Activated gamma-delta T cell treated with anti-CD3 and anti-CD28 coated beads, Interleukin-2, amount 50 U/mL, for 16 hours (primary cell): ENCODE measurements around the gene DGKE.

Experiments
- DNase-seq: peaks from one replicate; pipeline ENCODE4 v3.0.0-alpha.2; 2020; ENCODE audit warnings: low read depth

Gene DGKE

DNA sequence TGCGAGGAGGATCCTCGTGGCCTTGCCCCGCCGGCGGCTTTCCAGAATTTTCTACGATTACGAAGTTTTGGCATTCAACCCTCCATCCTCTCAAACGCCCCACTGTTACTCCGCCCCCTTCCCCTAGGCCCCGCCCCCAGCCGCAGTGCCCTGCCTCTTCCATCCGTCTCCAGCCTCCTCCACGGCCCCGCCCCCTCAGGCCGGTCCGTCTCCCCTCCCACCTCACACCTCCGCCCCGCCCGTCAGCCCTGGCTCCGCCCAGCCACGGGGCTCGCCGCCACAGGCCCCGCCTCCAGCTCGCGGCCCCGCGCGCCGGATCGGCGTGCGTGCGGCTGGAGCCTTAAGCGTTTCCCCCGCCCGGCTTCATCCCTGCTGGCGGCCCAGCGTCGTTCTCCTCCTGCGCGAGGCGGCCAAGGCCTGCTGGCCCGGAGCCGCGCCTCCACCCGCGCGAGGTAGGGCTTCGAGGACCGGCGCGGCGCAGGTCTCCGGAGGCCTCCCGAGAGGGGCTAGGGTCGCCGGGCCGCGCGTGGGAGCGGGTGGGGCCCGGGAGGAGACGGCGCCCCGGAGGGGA, at the start of gene DGKE, which contains the start of gene C17orf67:
Gene DGKE, plus strand, starts transcription at position 343 of the 571 bp plus-strand sequence. CDS start 645 bp downstream, outside the sequence.
Gene C17orf67, minus strand, starts transcription at position 112 of the 571 bp plus-strand sequence. CDS start 18,110 bp downstream, outside the sequence.
- peak; percentile 99 for DNase-seq

DNA sequence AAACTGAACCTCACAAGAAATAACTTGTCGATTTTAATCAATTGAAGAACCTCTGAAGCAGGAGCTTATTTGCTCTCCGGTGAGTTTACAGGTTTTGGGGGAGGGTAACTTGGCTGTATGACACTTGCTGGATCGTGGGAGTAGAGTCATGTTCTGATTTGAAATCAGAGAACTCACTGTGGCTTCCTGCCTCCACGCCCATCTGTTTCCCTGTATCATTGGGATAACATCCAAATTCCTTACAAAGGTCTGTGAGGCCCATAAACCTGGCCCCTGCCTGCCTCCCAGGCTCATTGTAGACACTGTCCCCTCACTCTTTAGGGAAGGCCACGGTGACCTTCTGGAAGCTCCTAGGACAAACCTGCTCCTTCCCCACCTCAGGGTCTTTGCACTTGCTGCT, 48.5 kb upstream of the DGKE start:
- no peak for DNase-seq

DNA sequence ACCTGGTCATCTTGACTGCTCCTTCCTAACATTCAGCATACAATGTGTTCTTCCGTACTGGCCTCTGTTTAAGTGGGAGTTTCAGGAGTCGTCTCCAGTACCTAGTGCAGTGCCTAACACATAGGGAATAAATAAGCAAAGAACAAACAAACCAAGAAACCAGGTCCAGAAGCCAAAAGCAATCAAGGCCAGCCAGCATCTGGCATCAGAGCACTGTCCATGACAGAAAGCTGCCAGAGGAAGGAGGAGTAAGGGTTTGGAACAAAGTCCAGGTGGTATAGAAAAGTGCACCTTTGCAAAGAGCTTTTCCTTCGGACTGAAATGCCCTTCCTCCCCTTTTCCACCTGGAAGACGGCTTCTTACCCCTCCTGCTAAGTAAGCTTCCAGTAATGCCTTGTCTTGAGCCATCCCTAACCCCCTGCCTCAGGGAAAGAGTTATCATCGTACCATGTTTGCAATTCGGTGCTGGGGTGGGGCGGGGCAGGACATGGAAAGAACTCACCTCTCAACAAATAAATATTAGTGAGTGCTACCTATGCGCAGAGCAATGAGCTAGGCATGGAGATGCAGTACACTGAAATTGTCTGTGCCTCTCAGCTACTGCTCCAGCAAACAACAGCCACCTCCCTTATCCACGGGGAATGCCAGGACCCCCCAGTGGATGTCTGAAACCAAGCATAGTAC, 47.8 kb upstream of the DGKE start:
- DNase-seq: no peak

DNA sequence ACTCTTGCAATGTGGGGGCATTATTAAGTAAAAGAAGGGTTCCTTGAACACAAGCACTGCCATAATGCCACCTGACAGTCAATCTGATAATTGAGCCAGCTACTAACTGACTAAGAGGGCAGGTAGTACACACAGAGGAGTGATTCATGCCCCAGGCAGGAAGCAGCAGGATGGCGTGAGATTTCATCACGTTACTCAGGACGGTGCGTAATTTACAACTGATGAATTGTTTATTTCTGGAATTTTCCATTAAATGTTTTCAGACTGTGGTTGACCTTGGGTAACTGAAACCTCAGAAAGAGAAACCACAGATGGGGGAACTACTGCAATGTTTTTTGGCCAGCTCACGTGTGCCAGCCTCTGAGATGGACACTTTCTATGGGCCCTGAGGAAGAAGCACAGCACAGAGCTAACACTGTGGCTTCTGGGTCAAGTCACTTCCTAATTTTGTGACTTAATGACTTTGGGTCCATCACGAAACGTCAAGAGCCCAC, 46.9 kb upstream of the DGKE start:
- DNase-seq: peak; percentile 24

DNA sequence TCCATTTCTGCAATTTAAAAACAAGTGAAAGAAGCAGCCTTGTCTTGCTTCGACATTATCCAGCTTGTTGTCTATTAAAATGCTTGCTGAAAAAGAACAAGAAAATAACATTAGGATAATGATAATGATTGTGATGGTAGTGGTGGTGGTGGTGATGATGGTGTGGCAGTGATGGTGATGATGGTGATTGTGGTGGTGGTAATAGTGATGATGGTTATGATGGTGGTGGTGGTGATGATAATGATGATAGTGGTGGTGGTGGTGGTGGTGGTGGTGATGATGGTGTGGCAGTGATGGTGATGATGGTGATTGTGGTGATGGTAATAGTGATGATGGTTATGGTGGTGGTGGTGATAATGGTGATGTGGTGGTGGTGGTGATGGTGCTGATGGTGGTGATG, 41.7 kb upstream of the DGKE start:
- DNase-seq: no peak

DNA sequence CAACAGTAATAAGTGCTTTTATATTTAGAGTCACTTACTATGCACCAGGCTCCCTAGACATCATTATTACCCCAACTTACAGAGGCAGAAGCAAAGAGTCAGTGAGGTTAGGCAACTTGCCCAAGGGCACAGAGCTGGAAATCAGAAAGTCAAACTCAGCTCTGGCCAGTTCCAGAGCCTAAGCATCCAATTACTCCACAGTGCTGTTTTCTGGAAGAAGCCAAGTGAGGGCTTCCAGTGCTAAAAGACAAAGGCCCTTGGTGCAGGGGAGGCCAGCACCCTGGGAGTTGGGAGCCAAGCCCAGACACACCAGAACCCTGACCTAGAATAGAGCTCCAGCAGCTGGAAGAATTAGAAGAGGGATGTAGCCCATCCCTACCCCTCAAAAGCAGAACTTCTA, 40.4 kb upstream of the DGKE start:
- DNase-seq: no peak

DNA sequence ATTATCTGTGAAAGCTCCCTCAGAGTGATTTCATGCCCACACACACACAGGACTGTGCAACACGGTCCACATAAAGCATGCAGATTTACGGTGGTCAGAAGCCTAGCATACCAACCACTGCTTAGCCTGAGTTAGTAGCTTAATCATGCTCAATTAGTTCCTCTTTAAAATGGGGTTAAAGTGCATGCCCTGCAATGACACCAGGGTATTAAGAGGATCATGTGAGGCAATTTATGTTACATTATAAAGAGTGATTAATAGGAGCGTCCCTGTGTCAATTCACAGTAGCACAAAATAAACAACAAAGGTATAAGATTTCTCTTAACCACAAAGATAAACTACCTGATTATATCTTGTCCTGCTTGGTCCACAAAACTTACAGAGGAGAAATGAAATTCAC, 40.0 kb upstream of the DGKE start:
- DNase-seq: no peak

DNA sequence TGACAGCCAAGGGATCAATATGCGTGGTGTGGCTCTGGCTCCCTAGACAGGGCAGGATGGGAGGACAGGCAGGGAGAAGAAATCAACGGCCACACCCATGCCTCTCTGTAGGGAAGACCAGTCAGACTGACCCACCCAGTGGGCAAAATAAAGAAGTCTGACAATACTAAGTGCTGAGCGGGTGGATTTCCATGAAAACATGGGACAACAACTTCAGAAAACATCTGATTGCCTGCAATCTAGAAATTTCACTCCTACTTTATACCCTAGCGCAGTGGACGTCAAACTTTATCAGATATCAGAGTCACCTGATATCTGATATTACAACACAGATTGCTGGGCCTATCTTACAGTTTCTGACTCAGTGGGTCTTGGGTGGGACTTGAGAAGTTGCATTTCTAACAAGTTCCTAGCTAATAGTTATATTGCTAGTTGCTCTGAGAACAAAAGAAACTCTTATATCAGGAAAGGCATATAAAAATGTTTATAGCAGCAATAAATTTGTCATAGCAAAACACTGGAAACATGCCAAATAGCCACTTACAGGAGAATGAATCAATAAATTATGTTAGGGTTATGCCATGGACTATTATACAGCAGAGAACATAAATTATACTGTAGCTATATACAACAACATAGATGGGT, 38.6 kb upstream of the DGKE start:
- no peak for DNase-seq

DNA sequence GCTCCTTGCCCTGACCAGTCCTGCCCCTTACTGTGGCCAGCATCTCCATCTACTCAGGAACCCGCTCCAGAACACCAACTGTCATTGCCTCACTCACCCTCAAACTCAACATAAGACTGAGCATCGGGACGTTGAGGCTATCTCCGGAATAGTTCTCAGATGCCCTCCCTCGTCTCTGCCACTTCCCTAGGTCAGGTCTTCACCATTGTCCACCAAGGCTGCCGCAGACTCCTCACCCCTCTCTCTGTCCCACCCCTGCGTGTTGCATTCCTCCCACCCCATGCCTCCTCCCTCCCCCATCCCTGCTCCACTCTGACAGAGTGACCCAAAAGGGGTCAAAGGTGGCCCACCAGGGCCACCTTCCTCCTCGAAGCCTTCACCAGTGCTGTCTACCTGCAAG, 37.4 kb upstream of the DGKE start:
- DNase-seq: no peak

DNA sequence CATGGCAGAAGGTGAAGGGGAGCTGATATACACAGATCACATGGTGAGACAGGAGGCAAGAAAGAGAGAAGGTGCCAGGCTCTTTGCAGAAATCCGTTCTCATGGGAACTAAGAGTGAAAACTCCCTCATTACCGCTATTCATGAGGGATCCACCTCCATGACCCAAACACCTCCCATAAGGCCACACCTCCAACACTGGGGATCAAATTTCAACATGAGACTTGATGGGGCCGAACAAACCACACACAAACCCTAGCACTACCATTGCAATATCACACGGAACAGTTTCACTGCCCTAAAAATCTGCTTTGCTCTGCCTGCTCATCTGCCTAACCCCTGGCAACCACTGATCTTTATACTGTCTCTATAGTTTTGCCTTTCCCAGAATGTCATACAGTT, 35.0 kb upstream of the DGKE start:
- DNase-seq: no peak

DNA sequence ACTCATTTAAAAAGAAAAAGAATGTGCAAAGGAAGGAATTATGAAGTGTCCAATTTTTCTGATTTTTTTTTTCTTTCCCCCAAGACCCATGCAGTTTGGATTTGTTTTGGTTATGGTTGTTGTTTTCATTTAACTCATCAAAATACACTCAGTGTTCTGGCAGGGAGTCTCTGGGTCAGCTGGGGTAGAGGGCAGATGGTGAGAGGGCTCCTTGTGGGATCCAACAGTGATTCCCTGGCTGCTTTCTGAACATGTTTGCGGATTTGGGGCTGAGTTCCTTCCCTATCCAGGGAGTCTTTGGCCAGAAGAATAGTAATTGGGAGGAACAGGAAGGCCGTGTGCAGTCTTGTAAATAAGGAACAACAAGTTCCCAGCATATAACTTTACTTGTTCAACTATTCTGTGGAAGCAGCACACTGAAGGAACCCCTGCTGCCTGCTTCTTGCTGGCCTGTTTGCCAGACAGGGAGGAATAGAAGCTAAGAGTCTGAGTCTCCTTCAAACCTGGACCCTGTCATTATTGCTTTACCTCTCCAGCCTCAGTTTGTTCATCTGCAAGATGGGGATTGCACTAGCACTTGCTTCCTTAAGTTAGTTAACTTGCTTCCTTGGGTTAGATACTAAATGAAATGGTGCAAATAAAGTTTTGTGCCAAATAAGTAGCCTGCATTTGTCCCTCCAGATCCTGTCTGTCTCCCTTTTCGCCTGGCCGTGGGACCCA, 32.3 kb upstream of the DGKE start:
- no peak for DNase-seq

DNA sequence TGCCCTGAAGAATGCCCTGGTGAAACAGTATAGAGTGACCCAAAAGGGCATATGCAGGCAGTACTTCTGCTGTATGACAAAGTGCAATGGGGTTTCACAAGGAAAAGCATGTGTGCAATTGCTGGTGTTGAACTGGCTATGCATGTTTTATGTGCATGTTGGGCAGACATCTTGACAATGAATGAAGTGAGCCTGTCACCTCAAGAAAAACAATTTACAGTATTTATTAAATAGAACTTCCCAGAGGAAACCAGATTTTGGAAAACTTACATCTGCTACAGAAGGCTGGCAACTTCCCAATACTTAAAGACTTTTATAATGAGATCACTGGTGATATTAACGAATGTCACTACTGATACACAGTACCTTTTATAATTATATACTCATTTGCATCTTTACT, 30.9 kb upstream of the DGKE start:
- no peak for DNase-seq

DNA sequence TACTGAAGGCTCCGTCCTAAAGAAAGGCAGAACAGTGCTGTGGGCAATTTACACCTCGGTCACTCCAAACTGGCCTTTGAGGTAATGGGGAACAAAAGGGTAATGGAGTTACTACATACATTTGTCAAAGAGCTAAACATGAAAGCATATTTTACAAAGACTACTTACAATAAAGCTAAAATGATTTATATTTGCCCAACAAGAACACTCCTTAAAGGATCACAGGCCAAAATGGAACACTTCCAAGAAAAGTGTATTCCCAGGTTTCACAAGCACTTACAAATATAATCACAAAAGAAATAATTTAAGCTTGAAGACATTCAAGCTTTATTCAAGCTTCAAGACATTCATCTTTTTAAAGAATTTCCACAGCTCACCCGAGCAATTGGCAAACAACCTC, 29.5 kb upstream of the DGKE start:
- DNase-seq: no peak

DNA sequence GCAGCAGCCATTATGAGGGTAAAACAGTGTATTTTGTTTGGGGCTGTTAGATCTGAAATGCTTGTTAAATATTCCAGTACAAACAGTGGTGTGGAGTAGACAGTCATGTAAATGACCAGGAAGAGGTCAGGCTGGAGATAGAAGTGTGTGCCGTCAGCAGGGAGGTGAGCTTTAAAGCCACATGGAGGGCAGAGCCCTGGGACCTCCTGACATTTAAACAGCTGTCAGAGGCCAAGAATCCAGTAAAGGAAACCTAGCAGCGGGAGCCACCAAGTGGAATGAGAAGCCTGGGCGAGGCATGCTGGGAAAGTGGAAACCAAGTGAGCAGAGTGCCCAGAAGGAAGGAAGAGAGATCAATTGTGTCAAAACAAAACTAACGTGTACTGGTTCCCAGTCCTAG, 27.0 kb upstream of the DGKE start:
- DNase-seq: no peak

DNA sequence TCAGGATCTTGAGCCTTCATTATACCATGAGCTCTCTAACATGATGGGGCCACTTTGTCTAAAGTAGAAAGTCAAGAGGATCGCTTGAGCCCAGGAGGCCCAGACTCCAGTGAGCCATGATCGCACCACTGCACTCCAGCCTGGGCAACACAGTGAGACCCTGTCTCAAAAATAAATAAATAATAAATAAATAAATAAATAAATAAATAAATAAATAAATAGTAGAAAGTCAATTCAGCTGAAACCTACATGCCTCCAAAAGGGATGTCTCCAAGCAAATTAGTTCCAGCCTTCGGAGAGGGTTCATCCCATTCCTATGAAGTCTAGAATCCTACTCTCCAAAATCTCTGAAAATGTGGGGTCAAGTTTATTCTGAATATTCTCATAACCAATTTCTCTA, 26.2 kb upstream of the DGKE start:
- DNase-seq: no peak

DNA sequence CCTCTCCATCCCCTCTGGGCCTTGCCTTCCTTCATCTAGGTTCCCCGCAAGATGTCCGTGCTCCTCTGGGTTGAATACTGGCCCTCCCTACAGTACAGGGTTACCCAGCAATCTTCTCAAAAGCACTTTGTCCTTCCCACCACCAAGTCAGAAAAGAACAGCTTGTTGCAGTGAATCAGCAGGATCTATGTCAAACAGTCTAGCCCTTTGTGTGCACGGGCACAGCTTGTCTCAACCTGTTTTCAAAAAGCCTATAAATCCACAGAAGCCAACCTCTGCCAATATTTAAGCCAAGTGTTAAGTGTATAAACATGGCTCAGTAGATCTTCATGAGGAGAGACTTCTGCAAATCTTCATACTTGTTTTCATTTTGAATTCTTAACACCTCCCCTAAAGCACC, 25.4 kb upstream of the DGKE start:
- no peak for DNase-seq

DNA sequence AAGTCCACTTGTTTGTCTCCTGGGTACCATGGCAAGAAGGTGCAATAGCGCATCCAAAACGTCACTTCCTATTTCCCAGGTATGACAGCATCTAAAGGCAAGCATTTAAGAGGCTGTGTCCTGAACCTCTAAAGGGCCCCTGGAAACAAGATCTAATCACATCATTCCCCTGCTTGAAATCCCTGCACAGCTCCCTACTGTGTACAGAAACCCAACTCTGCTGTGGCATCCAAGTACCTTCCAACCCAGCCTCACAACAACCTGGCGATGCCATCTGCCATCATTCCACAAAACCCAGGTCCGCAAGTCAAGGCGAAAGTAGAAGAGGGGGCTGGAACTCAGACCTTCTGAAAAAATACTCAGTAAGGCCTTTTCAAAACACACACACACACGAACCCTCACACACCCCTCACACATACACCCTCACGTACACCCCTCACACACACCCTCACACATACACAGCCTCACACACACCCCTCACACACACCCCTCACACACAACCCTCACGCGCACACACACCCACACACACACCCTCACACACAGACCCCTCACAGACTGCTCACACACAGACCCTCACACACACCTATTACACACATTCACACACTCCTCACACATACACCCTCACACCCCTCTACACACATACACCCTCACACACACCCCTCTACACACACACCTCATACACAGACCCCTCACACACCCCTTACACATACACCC, 24.7 kb upstream of the DGKE start:
- DNase-seq: no peak

DNA sequence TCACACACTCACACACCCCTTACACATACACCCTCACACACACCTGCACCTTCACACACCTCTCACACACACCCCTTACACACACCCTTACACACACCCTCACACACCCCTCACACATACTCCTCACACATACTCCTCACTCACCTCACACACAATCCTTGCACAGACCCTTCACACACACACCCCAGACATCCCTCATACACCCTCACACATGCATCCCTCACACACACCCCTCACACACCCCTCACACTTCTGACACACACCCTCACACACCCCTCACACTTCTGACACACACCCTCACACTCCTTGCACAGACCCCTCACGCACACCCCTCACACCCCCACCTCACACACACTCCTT, 24.2 kb upstream of the DGKE start:
- no peak for DNase-seq

DNA sequence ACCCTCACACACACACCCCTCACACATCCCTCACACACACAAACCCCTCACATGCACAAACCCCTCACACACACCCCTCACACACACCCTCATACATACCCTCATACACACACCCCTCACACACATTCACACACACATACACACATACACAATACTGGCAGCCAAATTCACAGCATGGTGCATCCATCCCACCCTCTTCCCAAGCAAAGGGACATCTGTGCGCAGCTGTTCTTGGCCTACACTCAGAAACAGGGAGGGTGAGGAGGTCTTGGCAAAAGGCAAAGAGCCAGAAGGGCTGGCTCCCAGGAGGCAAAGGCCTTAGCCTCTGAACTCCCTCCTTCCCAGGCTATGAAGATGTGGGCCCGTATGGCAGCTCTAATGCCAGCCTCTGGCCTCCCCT, 23.6 kb upstream of the DGKE start:
- DNase-seq: no peak

DNA sequence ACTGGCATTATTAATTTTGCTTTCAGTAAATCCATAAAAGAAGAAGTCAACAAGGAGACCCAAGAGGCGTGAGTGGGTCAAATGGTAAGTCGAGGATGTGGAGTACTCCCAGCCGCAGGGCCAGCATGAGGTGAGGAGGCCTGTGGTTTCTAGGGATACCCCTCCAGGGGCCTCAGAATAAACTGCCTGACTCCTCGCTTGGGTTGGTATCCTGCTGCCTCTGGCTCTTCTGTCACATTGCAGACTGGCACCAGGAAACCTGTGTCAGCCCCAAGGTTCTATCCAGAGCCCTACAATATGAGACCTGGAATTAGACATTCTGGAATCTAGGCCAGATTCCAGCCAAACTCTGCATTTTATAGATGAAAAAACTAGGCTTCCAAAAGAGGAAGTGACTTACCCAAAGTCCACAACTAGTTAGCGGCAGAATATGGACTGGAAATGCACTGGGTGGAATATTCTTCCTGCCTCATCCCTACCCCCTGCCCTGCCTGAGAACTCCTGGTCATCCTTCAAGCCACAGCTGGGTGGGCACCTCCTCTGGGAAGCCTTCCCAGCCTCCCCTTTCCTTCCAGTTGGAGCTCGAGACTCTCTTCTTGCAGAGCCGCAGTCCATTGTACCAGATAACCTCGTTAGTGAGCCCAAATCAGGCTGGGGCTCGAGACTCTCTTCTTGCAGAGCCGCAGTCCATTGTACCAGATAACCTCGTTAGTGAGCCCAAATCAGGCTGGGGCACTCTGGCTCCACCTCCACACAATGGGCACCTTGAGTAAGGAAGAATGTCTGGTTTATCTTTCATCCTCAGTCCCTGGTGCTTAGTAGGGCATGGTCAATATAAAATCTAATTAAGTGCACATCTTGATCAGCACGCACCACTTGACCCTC, 22.8 kb upstream of the DGKE start:
- DNase-seq: no peak

DNA sequence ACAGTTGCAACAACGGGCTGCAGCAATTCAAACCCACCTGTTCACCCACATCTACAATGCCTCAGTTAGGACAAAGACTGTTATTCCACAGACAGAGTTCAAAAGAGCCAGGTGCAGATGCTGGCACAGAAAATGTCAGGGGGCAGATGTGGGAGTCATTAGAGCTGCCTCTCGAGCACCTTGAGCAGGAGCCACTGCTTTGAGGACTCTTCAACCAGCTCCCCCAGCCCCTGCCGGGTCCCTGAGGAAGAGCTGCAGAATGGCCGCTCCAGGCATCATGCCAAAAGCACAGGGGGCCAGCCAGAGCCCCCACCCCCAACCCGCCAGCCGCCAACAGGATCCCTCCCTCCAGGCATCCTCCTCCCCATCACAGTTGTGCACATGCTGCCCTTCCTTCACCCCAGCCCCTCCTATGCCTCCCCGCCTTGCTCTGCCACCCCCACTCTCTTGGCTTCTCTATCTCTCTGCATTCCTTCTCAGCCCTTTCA, 21.0 kb upstream of the DGKE start:
- DNase-seq: no peak
